HepG2 (cell line): ENCODE measurements around the gene TVP23A.
"Not testable (repeated sequence)": the region's sequence is repeated elsewhere in the genome, so short reads cannot be mapped to it uniquely, and the experiment has no call there.

Source experiments
- ATF2 ChIP-seq: sonication (generic); formaldehyde crosslinking; IDR thresholded peaks from 2 replicates; pipeline ENCODE4 v1.4.0; 2020; ENCODE audit warnings: missing genetic modification reagents
- ERF ChIP-seq: IDR thresholded peaks from 2 replicates; pipeline ENCODE4 v1.6.1; 2018; ENCODE audit warnings: missing biosample characterization, missing genetic modification reagents
- EZH2 ChIP-seq: conservative IDR thresholded peaks from 2 replicates; pipeline ENCODE4 v1.6.1; 2012; ENCODE audit warnings: mild to moderate bottlenecking, low read depth, low read length, moderate library complexity
- KDM2A ChIP-seq: sonication (generic); formaldehyde crosslinking; IDR thresholded peaks from 2 replicates; pipeline ENCODE4 v1.4.0; 2020; ENCODE audit warnings: low read depth, missing genetic modification reagents, borderline replicate concordance
- REST ChIP-seq, 2 experiments: IDR thresholded peaks; 2 replicates each; pipeline ENCODE4 v1.6.1; 2011 to 2012; ENCODE audit warnings: low read length in 2 of 2, borderline replicate concordance in 1 of 2, low read depth in 1 of 2, mild to moderate bottlenecking in 1 of 2, moderate library complexity in 1 of 2
- SP2 ChIP-seq: sonication (generic); formaldehyde crosslinking; IDR thresholded peaks from 2 replicates; pipeline ENCODE4 v1.5.1; 2020; ENCODE audit warnings: mild to moderate bottlenecking, missing genetic modification reagents
- SRSF4 ChIP-seq: fragments of 200-400 bp; formaldehyde crosslinking; IDR thresholded peaks from one replicate; pipeline ENCODE4 v1.6.1; 2018; ENCODE audit warnings: mild to moderate bottlenecking, low read depth, low read length, moderate library complexity; ENCODE audit not compliant: poor library complexity, severe bottlenecking
- ZBTB33 ChIP-seq: sonication (generic); formaldehyde crosslinking; IDR thresholded peaks from 2 replicates; pipeline ENCODE4 v1.4.0; 2020; ENCODE audit warnings: missing genetic modification reagents
- ZKSCAN8 ChIP-seq: IDR thresholded peaks from 2 replicates; pipeline ENCODE4 v1.6.1; 2016; ENCODE audit warnings: borderline replicate concordance, missing genetic modification reagents, missing compliant biosample characterization
- ZNF335 ChIP-seq: sonication (generic); formaldehyde crosslinking; IDR thresholded peaks from 2 replicates; pipeline ENCODE4 v1.4.0; 2020; ENCODE audit warnings: missing genetic modification reagents
- ZNF616 ChIP-seq: sonication (generic); formaldehyde crosslinking; IDR thresholded peaks from 2 replicates; pipeline ENCODE4 v1.5.0; 2020; ENCODE audit warnings: low read depth, mild to moderate bottlenecking, missing genetic modification reagents
- ZNF773 ChIP-seq: sonication (generic); formaldehyde crosslinking; IDR thresholded peaks from 2 replicates; pipeline ENCODE4 v1.4.0; 2020; ENCODE audit warnings: missing genetic modification reagents, borderline replicate concordance
- TF ChIP-seq, protein P1 (sequence below): sonication (generic); formaldehyde crosslinking; IDR thresholded peaks from 2 replicates; pipeline ENCODE4 v1.5.0; 2020; ENCODE audit warnings: mild to moderate bottlenecking, missing genetic modification reagents, moderate library complexity
- TF ChIP-seq, protein P2 (sequence below): sonication (generic); formaldehyde crosslinking; IDR thresholded peaks from 2 replicates; pipeline ENCODE4 v1.5.0; 2020; ENCODE audit warnings: missing genetic modification reagents

DNA sequence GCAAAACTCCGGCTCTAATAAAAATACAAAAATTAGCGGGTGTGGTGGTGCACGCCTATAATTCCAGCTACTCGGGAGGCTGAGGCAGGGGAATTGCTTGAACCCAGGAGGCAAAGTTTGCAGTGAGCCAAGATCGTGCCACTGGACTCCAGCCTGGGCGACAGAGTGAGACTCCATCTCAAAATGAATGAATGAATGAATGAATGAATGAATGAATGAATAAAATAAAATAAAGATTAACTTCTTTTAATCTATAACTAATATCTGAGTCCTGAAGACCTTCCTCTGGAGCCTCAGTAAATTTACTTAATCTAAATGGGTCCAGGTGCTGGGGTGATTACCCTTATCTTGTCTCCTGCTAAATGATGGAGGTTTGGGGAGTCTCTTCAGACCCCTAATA is 38.7 kb downstream of the TVP23A start:
- not testable (repeated sequence) for TF ChIP-seq ATF2; ZNF616 (CRISPR knock-in tag); REST (IDR thresholded peaks at IDR 0.05; ENCODE audit: borderline replicate concordance in 1 of 2, low read depth in 1 of 2, low read length in 2 of 2); EZH2; ZNF335 (CRISPR knock-in tag); ZBTB33; ZKSCAN8 (CRISPR knock-in tag); SRSF4; KDM2A (CRISPR knock-in tag); ERF (CRISPR knock-in tag); SP2; ZNF773 (CRISPR knock-in tag)
- TF ChIP-seq, protein P1, sequence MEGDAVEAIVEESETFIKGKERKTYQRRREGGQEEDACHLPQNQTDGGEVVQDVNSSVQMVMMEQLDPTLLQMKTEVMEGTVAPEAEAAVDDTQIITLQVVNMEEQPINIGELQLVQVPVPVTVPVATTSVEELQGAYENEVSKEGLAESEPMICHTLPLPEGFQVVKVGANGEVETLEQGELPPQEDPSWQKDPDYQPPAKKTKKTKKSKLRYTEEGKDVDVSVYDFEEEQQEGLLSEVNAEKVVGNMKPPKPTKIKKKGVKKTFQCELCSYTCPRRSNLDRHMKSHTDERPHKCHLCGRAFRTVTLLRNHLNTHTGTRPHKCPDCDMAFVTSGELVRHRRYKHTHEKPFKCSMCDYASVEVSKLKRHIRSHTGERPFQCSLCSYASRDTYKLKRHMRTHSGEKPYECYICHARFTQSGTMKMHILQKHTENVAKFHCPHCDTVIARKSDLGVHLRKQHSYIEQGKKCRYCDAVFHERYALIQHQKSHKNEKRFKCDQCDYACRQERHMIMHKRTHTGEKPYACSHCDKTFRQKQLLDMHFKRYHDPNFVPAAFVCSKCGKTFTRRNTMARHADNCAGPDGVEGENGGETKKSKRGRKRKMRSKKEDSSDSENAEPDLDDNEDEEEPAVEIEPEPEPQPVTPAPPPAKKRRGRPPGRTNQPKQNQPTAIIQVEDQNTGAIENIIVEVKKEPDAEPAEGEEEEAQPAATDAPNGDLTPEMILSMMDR: not testable (repeated sequence)
- TF ChIP-seq, protein P2, sequence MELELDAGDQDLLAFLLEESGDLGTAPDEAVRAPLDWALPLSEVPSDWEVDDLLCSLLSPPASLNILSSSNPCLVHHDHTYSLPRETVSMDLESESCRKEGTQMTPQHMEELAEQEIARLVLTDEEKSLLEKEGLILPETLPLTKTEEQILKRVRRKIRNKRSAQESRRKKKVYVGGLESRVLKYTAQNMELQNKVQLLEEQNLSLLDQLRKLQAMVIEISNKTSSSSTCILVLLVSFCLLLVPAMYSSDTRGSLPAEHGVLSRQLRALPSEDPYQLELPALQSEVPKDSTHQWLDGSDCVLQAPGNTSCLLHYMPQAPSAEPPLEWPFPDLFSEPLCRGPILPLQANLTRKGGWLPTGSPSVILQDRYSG (CRISPR knock-in tag): not testable (repeated sequence)
